SK-N-SH treated with all-trans-retinoic acid at 6 μM for 48 hours (cell line): ENCODE data around the gene KDSR.

Source experiments
- CREB5 ChIP-seq: fragments of 250-450 bp; sonication (Bioruptor Pico); IDR thresholded peaks from 2 replicates; pipeline ENCODE4 v1.5.1; 2020; ENCODE audit warnings: low read depth, mild to moderate bottlenecking, moderate library complexity
- RARB ChIP-seq: fragments of 250-450 bp; sonication (Bioruptor Pico); IDR thresholded peaks from 2 replicates; pipeline ENCODE4 v1.8.0; 2021; ENCODE audit warnings: mild to moderate bottlenecking, moderate library complexity

- TF ChIP-seq RARB (CRISPR knock-in tag) (no peak), CREB5 (CRISPR knock-in tag) (no peak)
Observed at GRCh38 chr18:63407734-63408133, 40.7 kb upstream of the KDSR start.
